Heart left ventricle (tissue), 16 donors: Measurements from ENCODE around the gene NMNAT2. TPM values are rescaled to one million over a fixed set of nuclear protein-coding genes. Genes with fewer than 3 reads are reported as not detected.
"Not testable (repeated sequence)": the region's sequence is repeated elsewhere in the genome, so short reads cannot be mapped to it uniquely, and the experiment has no call there.

Source experiments
- ATAC-seq, 4 donors: fragments of 200-7000 bp; cut with Tn5 transposase; one replicate each; pipeline ENCODE4 v1.9.1; 2020 to 2022; ENCODE audit warnings: moderate library complexity in 4 of 4, mild to moderate bottlenecking in 3 of 4, moderate number of reproducible peaks in 1 of 4
- DNase-seq, 5 donors: peaks; one replicate each; pipeline ENCODE4 v3.0.0-alpha.2; 2020
- H3K27ac ChIP-seq, 12 donors: fragments of 200-600 bp; sonication (generic) in 4 of 12; one replicate each; pipeline versions ENCODE4 v1.5.0 to v1.8.0; 2016 to 2022; ENCODE audit warnings: mild to moderate bottlenecking in 2 of 12
- H3K27me3 ChIP-seq, 9 donors: fragments of 200-600 bp; sonication (generic) in 2 of 9; one replicate each; pipeline versions ENCODE4 v1.5.1 to v1.8.0; 2016 to 2022; ENCODE audit warnings: mild to moderate bottlenecking in 3 of 9
- H3K36me3 ChIP-seq, 9 donors: fragments of 200-600 bp; sonication (generic) in 2 of 9; one replicate each; pipeline versions ENCODE4 v1.5.0 to v1.8.0; 2018 to 2022; ENCODE audit warnings: mild to moderate bottlenecking in 2 of 9
- H3K4me1 ChIP-seq, 12 donors: fragments of 200-600 bp; sonication (generic) in 4 of 12; one replicate each; pipeline versions ENCODE4 v1.5.0 to v1.8.0; 2016 to 2022; ENCODE audit warnings: mild to moderate bottlenecking in 3 of 12
- H3K4me3 ChIP-seq, 12 donors: fragments of 200-600 bp; sonication (generic) in 4 of 12; one replicate each; pipeline versions ENCODE4 v1.5.0 to v1.8.0; 2017 to 2022; ENCODE audit warnings: mild to moderate bottlenecking in 9 of 12, moderate library complexity in 4 of 12
- H3K9me3 ChIP-seq, 12 donors: fragments of 200-600 bp; sonication (generic) in 4 of 12; one replicate each; pipeline versions ENCODE4 v1.5.0 to v1.8.0; 2016 to 2022; ENCODE audit warnings: mild to moderate bottlenecking in 1 of 12
- POLR2A ChIP-seq, 2 donors: fragments of 450-650 bp; IDR thresholded peaks; one replicate each; pipeline ENCODE4 v1.6.1; 2017; ENCODE audit warnings: antibody characterized with exemption in 2 of 2, mild to moderate bottlenecking in 2 of 2, moderate library complexity in 2 of 2
- WGBS, 4 donors: extraction: QIAGEN DNeasy Blood & Tissue Kit in 2 of 4; methylation state at CpG; one replicate each; pipeline versions ENCODE4 v1.1.5 to v1.1.7; 2013 to 2018; 5-methylcytosine and 5-hydroxymethylcytosine counted together
- intact Hi-C, 10 donors: fragments of 100-400 bp; cut with DNase I; formaldehyde crosslinking; loops; one replicate each; pipeline versions ENCODE4 v1.11.1 to v1.14.2; 2022
- polyA plus RNA-seq, 2 donors: library from polyadenylated mRNA; stranded (reverse); fragments of 200-250 nt; gene quantifications; one replicate each; pipeline ENCODE4 v1.2.3, GENCODE V29; 2013
- total RNA-seq, 9 donors: library from RNA; depleted of rRNA in 2 of 9; stranded (reverse); fragments of >200 nt in 2 of 9; fragmentation: NEBNext Ultra II Directional in 3 of 9; extraction: Animal tissue kit (Norgen Biotek cat#: 25700) in 3 of 9; gene quantifications; one replicate each; pipeline versions ENCODE4 v1.1.0 to v1.2.4, GENCODE V29; 2016 to 2023
- TF ChIP-seq, protein P1 (sequence below), 12 donors: fragments of 200-600 bp; sonication (generic) in 4 of 12; IDR thresholded peaks; one replicate each; pipeline versions ENCODE4 v1.5.0 to v1.8.0; 2018 to 2022; ENCODE audit warnings: antibody characterized with exemption in 12 of 12, mild to moderate bottlenecking in 5 of 12
- donor health status: ischemic (EF 13 %, LVEDD 7.1; RV severe dilation, severe dysfunction).
- donor health status: healthy with polysubstance abuse.
- donor health status: DM: no; HTN: yes; CAD: no.
- donor health status: DM: no; HTN: no; CAD: no.
- donor health status: ischemic (EF 25% LVEDD 6.9; RV normal size, moderate dysfunction).
- donor health status: ischemic (EF 25% LVEDD 5.7; RV mildly dilated, moderate dysfunction).
- donor health status: healthy.
- donor health status: DM: yes; HTN: yes; CAD: no.
- donor health status: ischemic (EF 35%, LVEDD 5.7; RV mildly dilated, moderate dysfunction).
- donor health status: nonischemic (EF 11% LVEDD 7.7; RV severe dilation, severe dysfunction).
- donor health status: DM: yes; HTN: yes; CAD: no.
- donor health status: PGD.
- donor health status: ischemic (EF 29% LVEDD 5.4; RV normal size, mild dysfunction).
- donor health status: nonischemic (EF 23%, LVEDD 6.1; RV moderate dilation, normal function).

NMNAT2 gene
- total and polyA plus RNA-seq, 11 donors: 0.53 to 5.1 (median 1.9) TPM

DNA sequence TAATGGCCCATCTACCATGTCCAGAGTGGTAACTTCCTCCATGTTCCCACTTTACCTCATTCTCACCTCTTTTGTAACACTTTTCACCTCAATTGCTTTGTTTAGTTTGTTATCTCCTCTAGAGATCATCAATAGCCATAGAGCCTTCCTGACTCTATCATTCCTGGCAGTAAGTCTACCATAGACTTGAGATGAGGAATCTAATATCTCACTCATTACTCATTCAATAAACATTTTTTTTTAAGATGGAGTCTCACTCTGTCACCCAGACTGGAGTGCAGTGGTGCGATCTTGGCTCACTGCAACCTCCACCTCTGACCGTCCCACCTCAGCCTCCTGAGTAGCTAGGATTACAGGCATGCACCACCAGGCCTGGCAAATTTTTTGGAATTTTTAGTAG is 7.1 kb downstream of the NMNAT2 start:
- intact Hi-C loops: no loop called here
- ATAC-seq (no peak), DNase-seq (no peak)
- Histone ChIP-seq H3K27me3 (peaks cover 0 to 14% (median 0%) of the 10 kb centered on the region in 9 donors), H3K4me1 (peaks cover 0 to 8% (median 0%) of the 10 kb centered on the region in 12 donors), H3K9me3 (no peaks in the 10 kb centered on the region), H3K36me3 (no peaks in the 10 kb centered on the region), H3K27ac (no peak overlapping the region), H3K4me3 (no peak overlapping the region)
- TF ChIP-seq, protein P1, sequence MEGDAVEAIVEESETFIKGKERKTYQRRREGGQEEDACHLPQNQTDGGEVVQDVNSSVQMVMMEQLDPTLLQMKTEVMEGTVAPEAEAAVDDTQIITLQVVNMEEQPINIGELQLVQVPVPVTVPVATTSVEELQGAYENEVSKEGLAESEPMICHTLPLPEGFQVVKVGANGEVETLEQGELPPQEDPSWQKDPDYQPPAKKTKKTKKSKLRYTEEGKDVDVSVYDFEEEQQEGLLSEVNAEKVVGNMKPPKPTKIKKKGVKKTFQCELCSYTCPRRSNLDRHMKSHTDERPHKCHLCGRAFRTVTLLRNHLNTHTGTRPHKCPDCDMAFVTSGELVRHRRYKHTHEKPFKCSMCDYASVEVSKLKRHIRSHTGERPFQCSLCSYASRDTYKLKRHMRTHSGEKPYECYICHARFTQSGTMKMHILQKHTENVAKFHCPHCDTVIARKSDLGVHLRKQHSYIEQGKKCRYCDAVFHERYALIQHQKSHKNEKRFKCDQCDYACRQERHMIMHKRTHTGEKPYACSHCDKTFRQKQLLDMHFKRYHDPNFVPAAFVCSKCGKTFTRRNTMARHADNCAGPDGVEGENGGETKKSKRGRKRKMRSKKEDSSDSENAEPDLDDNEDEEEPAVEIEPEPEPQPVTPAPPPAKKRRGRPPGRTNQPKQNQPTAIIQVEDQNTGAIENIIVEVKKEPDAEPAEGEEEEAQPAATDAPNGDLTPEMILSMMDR (IDR thresholded peaks at IDR 0.05): no peak
- no peak for TF ChIP-seq POLR2A (IDR thresholded peaks at IDR 0.05)
- WGBS, 4 donors: 97 to 98% (median 98%) methylated on average over 2 of the region's 2 CpGs

DNA sequence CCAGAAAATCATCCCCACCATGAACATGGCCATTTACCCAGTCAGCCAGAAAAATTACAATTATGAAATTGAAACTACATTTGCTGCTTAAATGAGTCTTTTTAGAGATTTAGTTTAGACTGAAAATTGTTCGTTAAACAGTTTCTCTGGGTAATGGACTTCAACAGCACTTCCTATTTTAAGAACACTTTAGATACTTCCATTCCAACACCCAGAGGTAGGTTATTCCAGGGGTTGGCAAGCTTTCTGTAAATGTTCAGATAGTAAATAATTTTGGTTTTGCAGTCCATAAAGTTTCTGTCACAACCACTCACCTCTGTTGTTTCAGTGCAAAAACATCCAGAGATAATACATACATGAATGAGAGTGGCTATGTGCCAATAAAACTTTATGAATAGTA is 10.2 kb downstream of the NMNAT2 start:
- peak in 3 of 4 donors; percentile 45 to 62 (median 55) for ATAC-seq
- TF ChIP-seq, protein P1 (IDR thresholded peaks at IDR 0.05): no peak
- TF ChIP-seq POLR2A (IDR thresholded peaks at IDR 0.05): no peak
- WGBS, 4 donors: 43 to 68% (median 56%) methylated on average over 1 of the region's 1 CpG

DNA sequence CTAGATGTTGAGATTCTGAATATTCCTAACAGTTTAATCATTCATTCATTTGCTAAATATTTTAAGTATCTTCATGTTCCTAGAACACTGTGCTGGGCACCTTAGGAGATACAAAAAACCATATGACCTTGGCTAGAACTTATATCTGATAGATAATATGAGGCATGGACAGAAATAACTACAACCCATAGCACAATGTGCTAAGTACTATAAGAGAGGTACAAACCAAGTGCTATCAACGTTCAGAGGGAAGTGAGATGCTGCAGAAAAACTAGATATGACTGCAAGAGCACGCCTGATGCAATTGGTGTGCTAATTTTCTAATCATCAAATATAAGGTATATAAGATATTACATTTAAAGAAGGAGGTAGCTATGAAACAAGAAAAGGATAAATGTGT is 10.7 kb downstream of the NMNAT2 start:
- Histone ChIP-seq H3K4me1 (peaks cover 0 to 8% (median 0%) of the 10 kb centered on the region in 12 donors), H3K4me3 (no peak overlapping the region), H3K36me3 (no peaks in the 10 kb centered on the region), H3K9me3 (no peaks in the 10 kb centered on the region), H3K27ac (peak overlapping the region in 5 of 12 donors; percentile 11 to 46 (median 34)), H3K27me3 (no peaks in the 10 kb centered on the region)
- peak; percentile 52 to 82 (median 68) for ATAC-seq
- intact Hi-C loops: loop anchor here in 1 of 10 donors (5.0 kb wide), 1 partner anchor 35 kb away; no protein-coding TSS in a partner anchor
- WGBS, 4 donors: 39 to 50% (median 47%) methylated on average over 2 of the region's 2 CpGs
- no peak for TF ChIP-seq POLR2A (IDR thresholded peaks at IDR 0.05)
- TF ChIP-seq, protein P1 (IDR thresholded peaks at IDR 0.05): no peak
- DNase-seq: no peak

More for the DNA sequence above, 10.2 kb downstream of the NMNAT2 start:
- intact Hi-C loops: loop anchor here in 1 of 10 donors (5.0 kb wide), 1 partner anchor 36 kb away; no protein-coding TSS in a partner anchor
- Histone ChIP-seq H3K4me1 (peaks cover 0 to 8% (median 0%) of the 10 kb centered on the region in 12 donors), H3K9me3 (no peaks in the 10 kb centered on the region), H3K36me3 (no peaks in the 10 kb centered on the region), H3K27me3 (no peaks in the 10 kb centered on the region), H3K4me3 (no peak overlapping the region), H3K27ac (peak overlapping the region in 6 of 12 donors; percentile 11 to 46 (median 34))
- DNase-seq: no peak

DNA sequence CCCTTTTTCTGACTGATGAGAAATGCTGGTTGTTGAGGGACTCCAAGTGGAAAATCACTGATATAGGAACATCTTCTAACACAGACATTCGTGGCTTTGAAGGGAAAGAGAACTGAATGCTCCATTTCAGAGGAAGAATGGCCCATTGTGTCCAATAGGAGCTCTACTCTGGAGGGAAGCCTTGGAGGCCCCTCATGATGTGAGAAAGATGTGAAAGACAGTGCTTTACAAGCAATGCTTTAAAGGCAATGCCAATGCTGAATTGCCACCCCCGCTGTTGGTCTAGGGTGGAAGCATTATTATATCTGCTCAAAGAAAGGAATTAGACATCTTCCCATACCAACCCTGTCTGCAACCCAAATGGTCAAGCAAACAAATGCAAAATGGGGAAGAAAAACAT is 13.7 kb downstream of the NMNAT2 start:
- Histone ChIP-seq H3K36me3 (no peaks in the 10 kb centered on the region), H3K27ac (no peak overlapping the region)

DNA sequence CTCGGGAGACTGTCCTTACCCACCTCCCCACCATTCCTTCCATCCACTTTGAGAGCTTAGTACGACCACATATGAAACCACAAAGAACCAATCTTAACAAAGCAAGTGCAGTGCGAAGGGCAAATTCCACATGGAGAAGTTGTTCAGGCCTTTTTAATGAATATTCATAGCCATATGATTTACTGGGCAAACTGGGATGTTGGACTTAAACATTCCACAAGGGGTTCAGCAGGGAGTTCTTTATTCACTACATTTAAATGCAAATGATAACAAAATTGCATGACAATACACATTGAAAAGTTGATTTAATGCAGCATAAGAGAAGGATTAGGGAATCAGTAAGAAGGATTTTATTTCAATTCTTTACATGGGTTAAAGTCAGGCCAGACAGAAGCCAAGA is 14.7 kb downstream of the NMNAT2 start:
- no peaks in the 10 kb centered on the region for H3K36me3 ChIP-seq
- no peaks in the 10 kb centered on the region for H3K27me3 ChIP-seq
- WGBS, 4 donors: 57 to 69% (median 60%) methylated on average over 3 of the region's 3 CpGs
- no peak for TF ChIP-seq POLR2A (IDR thresholded peaks at IDR 0.05)
- TF ChIP-seq, protein P1 (IDR thresholded peaks at IDR 0.05): no peak
- H3K4me1 ChIP-seq: peaks cover 0 to 8% (median 0%) of the 10 kb centered on the region in 12 donors
- H3K4me3 ChIP-seq: no peak overlapping the region
- no peak for ATAC-seq
- H3K27ac ChIP-seq: no peak overlapping the region
- no peak for DNase-seq
- intact Hi-C loops: no loop called here
- H3K9me3 ChIP-seq: no peaks in the 10 kb centered on the region

More for the DNA sequence above, 13.7 kb downstream of the NMNAT2 start:
- no peak overlapping the region for H3K4me3 ChIP-seq
- DNase-seq (no peak), ATAC-seq (no peak)
- no peaks in the 10 kb centered on the region for H3K9me3 ChIP-seq
- H3K27me3 ChIP-seq: no peaks in the 10 kb centered on the region
- intact Hi-C loops: no loop called here
- 63 to 74% (median 71%) methylated on average over 2 of the region's 2 CpGs for WGBS, 4 donors
- H3K4me1 ChIP-seq: peaks cover 0 to 8% (median 0%) of the 10 kb centered on the region in 12 donors
- TF ChIP-seq POLR2A (IDR thresholded peaks at IDR 0.05): no peak

DNA sequence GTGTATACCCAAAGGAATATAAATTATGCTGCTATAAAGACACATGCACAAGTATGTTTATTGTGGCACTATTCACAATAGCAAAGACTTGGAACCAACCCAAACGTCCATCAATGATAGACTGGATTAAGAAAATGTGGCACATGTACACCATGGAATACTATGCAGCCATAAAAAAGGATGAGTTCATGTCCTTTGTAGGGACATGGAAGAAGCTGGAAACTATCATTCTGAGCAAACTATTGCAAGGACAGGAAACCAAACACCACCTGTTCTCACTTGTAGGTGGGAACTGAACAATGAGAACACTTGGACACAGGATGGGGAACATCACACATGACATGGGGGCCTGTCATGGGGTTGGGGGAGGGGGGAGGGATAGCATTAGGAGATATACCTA is 16.6 kb downstream of the NMNAT2 start:
- not testable (repeated sequence) for H3K4me3 ChIP-seq, H3K27ac ChIP-seq
- WGBS, 4 donors: 44 to 63% (median 55%) methylated on average over 1 of the region's 1 CpG

More for the DNA sequence above, 16.6 kb downstream of the NMNAT2 start:
- H3K36me3 ChIP-seq, ATAC-seq, H3K4me1 ChIP-seq, DNase-seq, H3K27me3 ChIP-seq, H3K9me3 ChIP-seq, intact Hi-C loops: not testable (repeated sequence)
